Vagina (tissue), 2 donors: ENCODE results near the gene SAE1. TPM values are rescaled to one million over a fixed set of nuclear protein-coding genes. Genes with fewer than 3 reads are reported as not detected.

Experiments used
- DNase-seq, 2 donors: peaks; one replicate each; pipeline ENCODE4 v3.0.0-alpha.2; 2017; ENCODE audit errors: extremely low spot score in 2 of 2
- H3K27ac ChIP-seq: fragments of 200-600 bp; sonication (generic); one replicate; pipeline ENCODE4 v1.5.1; 2019
- H3K27me3 ChIP-seq: fragments of 200-600 bp; sonication (generic); one replicate; pipeline ENCODE4 v1.5.1; 2019
- H3K36me3 ChIP-seq, 2 donors: fragments of 200-600 bp; sonication (generic); one replicate each; pipeline ENCODE4 v1.5.1; 2017 to 2019
- H3K4me1 ChIP-seq: fragments of 200-600 bp; sonication (generic); one replicate; pipeline ENCODE4 v1.5.1; 2019
- H3K4me3 ChIP-seq, 2 donors: fragments of 200-600 bp; sonication (generic); 1 replicate in 1 of 2; 2 replicates in 1 of 2; pipeline ENCODE4 v1.5.1; 2016 to 2019
- H3K9me3 ChIP-seq: fragments of 200-600 bp; sonication (generic); one replicate; pipeline ENCODE4 v1.5.1; 2019
- CTCF ChIP-seq, 3 experiments: fragments of 450-650 bp in 2 of 3; fragments of 200-600 bp in 1 of 3; sonication (generic) in 1 of 3; IDR thresholded peaks; one replicate each; pipeline ENCODE4 v1.5.1; 2017 to 2019; ENCODE audit warnings: antibody characterized with exemption in 3 of 3, mild to moderate bottlenecking in 2 of 3, moderate library complexity in 2 of 3
- POLR2A ChIP-seq, 2 donors: fragments of 450-650 bp; IDR thresholded peaks; one replicate each; pipeline ENCODE4 v1.6.1; 2017; ENCODE audit warnings: antibody characterized with exemption in 2 of 2, mild to moderate bottlenecking in 2 of 2, moderate library complexity in 2 of 2
- POLR2AphosphoS5 ChIP-seq, 2 donors: sonication (generic); formaldehyde crosslinking; IDR thresholded peaks; one replicate each; pipeline ENCODE4 v1.9.0; 2017; ENCODE audit warnings: antibody characterized with exemption in 2 of 2, mild to moderate bottlenecking in 2 of 2, low read depth in 1 of 2; ENCODE audit not compliant: insufficient read depth in 1 of 2
- intact Hi-C: fragments of 100-400 bp; cut with DNase I; formaldehyde crosslinking; loops from one replicate; pipeline ENCODE4 v1.15.1; 2023
- total RNA-seq: library from RNA; depleted of rRNA; stranded (reverse); fragments of >200 nt; gene quantifications from one replicate; pipeline ENCODE4 v1.2.3, GENCODE V29; 2016

The SAE1 gene
- 32.7 TPM for total RNA-seq

- Histone ChIP-seq H3K27me3 (no peaks in the 10 kb centered on the region), H3K4me1 (peaks cover 44% of the 10 kb centered on the region), H3K27ac (peak within 1 kb of the TSS; percentile 96), H3K36me3 (no peaks in the 10 kb centered on the region), H3K4me3 (peak within 1 kb of the TSS; percentile 82 to 98), H3K9me3 (no peaks in the 10 kb centered on the region)
- TF ChIP-seq CTCF (IDR thresholded peaks at IDR 0.05): peak; percentile 48 to 72 (median 50)
- peak in 1 of 2 donors; percentile 59 for TF ChIP-seq POLR2A (IDR thresholded peaks at IDR 0.05)
- peak; percentile 94 to 98 for TF ChIP-seq POLR2AphosphoS5 (IDR thresholded peaks at IDR 0.05; ENCODE audit: insufficient read depth in 1 of 2, low read depth in 1 of 2)
- intact Hi-C loops: no loop called here
- DNase-seq: peak; percentile 96 to 97
Measured at GRCh38 chr19:47130589-47131227, at the start of gene SAE1. Gene SAE1 (plus strand): TSS chr19:47130835. CDS start chr19:47130931, 96 bp downstream.

GRCh38 chr19:47081095-47081494 is 49.5 kb upstream of the SAE1 start:
- H3K36me3 ChIP-seq: peaks cover 0 to 84% of the 10 kb centered on the region in 2 donors
- TF ChIP-seq POLR2A (IDR thresholded peaks at IDR 0.05): no peak
- no peak for TF ChIP-seq POLR2AphosphoS5 (IDR thresholded peaks at IDR 0.05; ENCODE audit: insufficient read depth in 1 of 2, low read depth in 1 of 2)
- no peak for TF ChIP-seq CTCF (IDR thresholded peaks at IDR 0.05)
- no peaks in the 10 kb centered on the region for H3K27me3 ChIP-seq
- intact Hi-C loops: no loop called here
- H3K4me3 ChIP-seq: no peak overlapping the region
- H3K4me1 ChIP-seq: peaks cover 6% of the 10 kb centered on the region
- H3K9me3 ChIP-seq: no peaks in the 10 kb centered on the region
- no peak overlapping the region for H3K27ac ChIP-seq
- DNase-seq: no peak

GRCh38 chr19:47082493-47082892 is 48.1 kb upstream of the SAE1 start:
- Histone ChIP-seq H3K27ac (no peak overlapping the region), H3K4me1 (peaks cover 6% of the 10 kb centered on the region), H3K36me3 (peaks cover 0 to 86% of the 10 kb centered on the region in 2 donors), H3K9me3 (no peaks in the 10 kb centered on the region), H3K4me3 (no peak overlapping the region), H3K27me3 (no peaks in the 10 kb centered on the region)
- no peak for TF ChIP-seq POLR2AphosphoS5 (IDR thresholded peaks at IDR 0.05; ENCODE audit: insufficient read depth in 1 of 2, low read depth in 1 of 2)
- TF ChIP-seq POLR2A (IDR thresholded peaks at IDR 0.05): no peak
- TF ChIP-seq CTCF (IDR thresholded peaks at IDR 0.05): no peak
- no peak for DNase-seq
- intact Hi-C loops: no loop called here

GRCh38 chr19:47084879-47085439 is 45.7 kb upstream of the SAE1 start:
- no peak for TF ChIP-seq CTCF (IDR thresholded peaks at IDR 0.05)
- no peak for TF ChIP-seq POLR2A (IDR thresholded peaks at IDR 0.05)
- TF ChIP-seq POLR2AphosphoS5 (IDR thresholded peaks at IDR 0.05; ENCODE audit: insufficient read depth in 1 of 2, low read depth in 1 of 2): no peak
- H3K4me3 ChIP-seq: no peak overlapping the region
- no peaks in the 10 kb centered on the region for H3K9me3 ChIP-seq
- no peaks in the 10 kb centered on the region for H3K27me3 ChIP-seq
- no peak overlapping the region for H3K27ac ChIP-seq
- H3K36me3 ChIP-seq: peaks cover 0 to 84% of the 10 kb centered on the region in 2 donors
- peaks cover under 1% of the 10 kb centered on the region for H3K4me1 ChIP-seq
- intact Hi-C loops: no loop called here
- no peak for DNase-seq

GRCh38 chr19:47086280-47086679 is 44.4 kb upstream of the SAE1 start:
- peaks cover 0 to 80% of the 10 kb centered on the region in 2 donors for H3K36me3 ChIP-seq
- intact Hi-C loops: no loop called here
- H3K4me1 ChIP-seq: no peaks in the 10 kb centered on the region
- H3K27ac ChIP-seq: no peak overlapping the region
- TF ChIP-seq CTCF (IDR thresholded peaks at IDR 0.05): no peak
- DNase-seq: no peak
- H3K27me3 ChIP-seq: no peaks in the 10 kb centered on the region
- no peaks in the 10 kb centered on the region for H3K9me3 ChIP-seq
- no peak overlapping the region for H3K4me3 ChIP-seq
